ENCODE results near the gene DIP2B.
"Not testable (repeated sequence)": the region's sequence is repeated elsewhere in the genome, so short reads cannot be mapped to it uniquely, and the experiment has no call there.

DIP2B gene

DNA sequence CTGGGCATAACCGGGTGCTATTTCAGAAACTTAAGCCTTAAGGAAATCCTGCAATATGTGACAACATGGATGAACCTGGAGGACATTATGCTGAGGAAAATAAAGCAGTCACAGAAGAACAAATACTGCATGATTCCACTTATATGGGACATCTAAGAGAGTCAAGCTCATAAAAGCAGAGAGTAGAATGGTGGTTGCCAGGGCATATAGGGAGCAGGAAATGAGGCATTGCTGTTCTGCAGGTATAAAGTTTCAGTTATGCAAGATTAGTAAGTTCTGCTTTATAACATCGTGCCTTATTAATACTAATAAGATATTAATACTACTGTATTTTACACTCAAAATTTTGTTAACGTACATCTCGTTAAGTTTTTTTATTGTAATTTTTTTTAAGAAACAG is 134.9 kb downstream of the DIP2B start:
- DNase-seq, result peak in 1 of 5 experiments; percentile 51

DNA sequence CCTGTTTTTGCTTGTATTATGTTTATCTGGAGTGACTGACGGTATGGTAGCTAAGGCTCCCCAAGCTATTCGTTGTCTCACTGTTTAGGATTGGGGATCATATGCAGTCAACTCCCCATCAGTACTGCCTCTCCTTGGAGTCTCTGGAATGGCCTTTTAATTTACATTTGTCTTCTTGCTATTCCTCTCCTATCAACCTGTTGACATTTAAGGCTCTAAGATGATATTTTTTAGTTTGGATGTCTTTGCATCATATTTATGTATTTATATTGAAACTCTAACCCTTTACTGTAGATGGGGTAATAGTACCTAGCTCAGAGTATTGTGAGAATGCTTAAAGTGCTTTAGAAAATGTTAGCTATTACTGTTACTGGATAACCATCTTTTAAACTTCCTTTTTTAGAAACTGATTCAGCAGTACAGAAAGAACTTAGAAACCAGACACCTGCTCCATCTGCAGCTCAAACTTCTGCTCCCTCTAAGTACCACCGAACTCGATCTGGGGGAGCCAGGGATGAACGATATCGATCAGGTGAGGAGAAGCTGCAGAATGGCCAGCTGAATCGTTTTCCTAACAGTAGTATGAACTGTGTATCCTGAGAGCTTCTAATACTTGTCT is 135.6 kb downstream of the DIP2B start:
- peak in 1 of 5 experiments; percentile 26 for DNase-seq

DNA sequence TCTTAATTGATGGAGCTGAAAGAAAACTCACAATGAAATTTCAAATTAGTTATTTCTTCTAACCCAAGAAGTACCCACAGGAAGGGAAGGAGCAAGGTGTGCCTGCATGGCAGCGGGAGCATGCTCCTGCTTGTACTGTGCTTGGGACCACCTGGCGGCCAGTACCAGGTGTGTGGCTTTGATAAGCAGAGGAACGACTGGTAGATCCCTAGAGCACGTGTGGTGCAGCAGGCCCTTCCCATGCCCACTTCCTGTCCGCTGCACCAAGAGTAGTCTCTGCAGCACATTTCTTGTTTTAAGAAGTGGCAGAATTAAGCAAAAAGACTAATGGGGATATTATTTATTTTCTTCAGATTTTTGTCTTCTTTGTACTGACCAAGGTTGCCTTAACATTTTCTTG is 136.8 kb downstream of the DIP2B start:
- peak in 1 of 5 experiments; percentile 17 for DNase-seq

GRCh38 chr12:50642035-50642451 is 137.3 kb downstream of the DIP2B start:
- DNase-seq, result no peak

GRCh38 chr12:50642761-50643160 is 138.0 kb downstream of the DIP2B start:
- DNase-seq, result no peak

DNA sequence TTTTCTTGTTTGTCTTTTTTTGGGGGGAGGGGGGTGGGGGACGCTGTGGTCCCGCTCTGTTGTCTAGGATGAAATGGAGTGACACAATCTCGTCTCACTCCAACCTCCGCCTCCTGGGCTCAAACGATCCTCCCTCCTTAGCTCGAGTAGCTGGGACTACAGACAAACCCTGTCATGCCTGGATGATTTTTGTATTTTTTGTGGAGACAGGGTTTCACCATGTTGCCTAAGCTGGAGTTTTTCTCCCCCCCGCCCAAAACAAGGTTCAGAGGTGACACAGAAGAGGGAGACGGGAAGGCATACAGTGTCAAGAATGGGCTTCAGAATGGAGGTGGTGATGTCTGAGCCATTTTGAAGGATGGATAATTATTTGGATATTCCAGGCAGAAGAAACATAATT is 142.2 kb downstream of the DIP2B start:
- DNase-seq, result no peak

GRCh38 chr12:50647479-50647878 is 142.7 kb downstream of the DIP2B start:
- DNase-seq, result no peak

DNA sequence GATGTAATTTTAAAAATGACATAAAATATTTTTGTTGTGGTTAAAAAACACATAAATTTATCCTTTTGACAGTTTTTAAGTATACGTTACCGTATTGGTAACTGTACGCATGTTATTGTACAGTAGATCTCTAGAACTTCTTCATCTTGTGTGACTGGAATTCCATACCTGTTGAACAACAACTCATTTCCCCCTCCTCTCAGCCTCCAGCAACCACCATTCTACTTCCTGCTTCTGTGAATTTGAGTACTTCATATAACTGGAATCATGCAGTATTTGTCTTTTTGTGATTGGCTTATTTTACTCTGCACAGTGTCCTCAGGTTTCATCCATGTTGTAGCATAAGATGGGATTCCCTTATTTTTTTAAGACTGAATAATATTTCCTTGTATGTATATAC is 145.5 kb downstream of the DIP2B start:
- DNase-seq, result no peak

DNA sequence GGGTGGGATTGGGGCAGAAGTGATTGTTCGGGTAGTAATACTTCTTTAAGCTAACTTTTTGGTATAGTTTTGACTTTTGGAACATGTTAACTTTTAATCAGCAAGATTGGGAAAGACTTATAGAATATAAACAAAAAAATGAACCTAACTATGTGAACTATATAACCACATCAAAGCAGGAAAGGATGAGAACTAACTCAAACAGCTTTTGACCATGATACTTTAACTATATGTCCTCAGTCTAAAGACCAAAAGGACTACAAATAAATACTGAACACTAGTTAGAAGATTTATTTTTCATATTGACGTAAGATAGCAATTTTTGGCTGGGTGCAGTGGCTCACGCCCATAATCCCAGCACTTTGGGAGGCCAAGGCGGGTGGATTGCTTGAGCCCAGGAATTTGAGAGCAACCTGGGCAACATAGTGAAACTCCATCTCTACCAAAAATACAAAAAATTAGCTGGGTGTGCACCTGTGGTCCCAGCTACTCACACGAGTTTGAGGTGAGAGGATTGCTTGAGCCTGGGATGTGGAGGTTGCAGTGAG is 150.7 kb downstream of the DIP2B start:
- no peak for DNase-seq

DNA sequence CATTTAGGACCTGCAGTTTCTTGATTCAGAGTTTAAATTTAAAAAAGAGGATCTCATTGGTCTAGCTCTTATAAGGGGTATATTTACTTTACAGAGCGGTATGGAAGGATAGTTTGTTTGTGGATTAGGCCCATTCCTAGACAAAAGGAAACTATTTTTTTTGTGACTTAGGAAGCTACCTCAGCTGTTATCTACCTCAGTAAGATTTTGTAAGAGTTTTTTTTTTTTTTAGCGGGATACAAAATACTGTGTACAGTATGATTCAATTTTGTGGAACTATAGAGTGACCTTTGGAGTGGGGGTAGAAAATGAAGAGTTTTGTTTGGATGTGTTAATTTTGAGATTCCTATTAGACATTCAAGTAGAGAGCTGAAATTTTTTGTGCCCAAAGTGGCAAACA is 154.5 kb downstream of the DIP2B start:
- DNase-seq, result no peak

DNA sequence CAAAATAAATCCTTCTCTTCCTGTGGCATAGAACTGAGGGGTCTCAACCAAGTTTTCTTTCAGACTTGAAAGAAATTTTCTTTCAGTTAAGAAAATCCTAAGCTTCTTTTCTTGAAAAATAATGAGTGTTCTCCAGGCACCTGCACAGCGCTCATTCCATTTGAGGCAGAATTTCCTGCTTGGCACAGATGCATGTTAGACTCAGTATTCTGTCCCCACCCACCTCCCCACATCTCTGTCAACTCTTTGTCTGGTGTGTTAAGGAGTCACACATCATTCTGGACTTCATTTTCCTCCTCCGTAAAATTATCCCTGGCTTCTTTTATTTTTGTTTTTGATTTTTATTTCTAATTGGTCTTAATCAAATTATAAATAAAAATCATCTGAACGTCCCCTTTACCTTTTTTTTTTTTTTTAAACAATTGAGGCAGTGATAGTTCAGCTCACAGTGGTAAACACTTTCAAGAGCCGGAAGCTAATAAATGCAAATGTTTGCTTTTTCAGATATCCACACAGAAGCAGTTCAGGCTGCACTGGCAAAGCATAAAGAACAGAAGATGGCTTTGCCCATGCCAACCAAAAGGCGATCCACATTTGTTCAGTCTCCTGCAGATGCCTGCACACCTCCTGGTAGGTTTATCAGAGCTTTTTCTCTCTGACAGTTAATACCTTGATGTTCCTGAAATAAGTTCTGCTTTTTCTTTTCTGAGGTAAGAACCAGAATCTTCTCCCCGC is 155.1 kb downstream of the DIP2B start:
- no peak for DNase-seq

DNA sequence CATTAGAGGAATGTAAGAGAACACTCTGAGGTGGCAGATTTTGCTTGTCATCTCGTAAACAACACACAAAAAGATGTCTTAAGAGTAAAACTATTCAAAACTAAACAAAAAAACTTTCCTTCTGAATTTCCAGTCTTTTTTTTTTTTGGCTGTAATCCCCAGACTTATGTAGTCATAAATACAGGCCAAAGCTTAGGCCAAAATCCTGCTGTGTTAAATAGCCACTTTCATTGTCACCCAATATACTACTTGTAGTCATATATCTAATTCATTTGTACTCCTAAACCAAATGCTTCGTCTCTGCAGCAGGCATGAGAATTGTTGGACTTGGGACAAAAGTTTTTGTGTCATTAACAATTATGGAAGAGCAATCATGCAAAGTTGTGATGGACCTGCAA is 155.6 kb downstream of the DIP2B start:
- DNase-seq, result no peak

- peak in 1 of 5 experiments; percentile 62 for DNase-seq
Observed at GRCh38 chr12:50661300-50662115, 156.7 kb downstream of the DIP2B start.

GRCh38 chr12:50662116-50662510 is 157.3 kb downstream of the DIP2B start:
- no peak for DNase-seq

- DNase-seq, result no peak
Observed at GRCh38 chr12:50665170-50665569, 160.4 kb downstream of the DIP2B start.

DNA sequence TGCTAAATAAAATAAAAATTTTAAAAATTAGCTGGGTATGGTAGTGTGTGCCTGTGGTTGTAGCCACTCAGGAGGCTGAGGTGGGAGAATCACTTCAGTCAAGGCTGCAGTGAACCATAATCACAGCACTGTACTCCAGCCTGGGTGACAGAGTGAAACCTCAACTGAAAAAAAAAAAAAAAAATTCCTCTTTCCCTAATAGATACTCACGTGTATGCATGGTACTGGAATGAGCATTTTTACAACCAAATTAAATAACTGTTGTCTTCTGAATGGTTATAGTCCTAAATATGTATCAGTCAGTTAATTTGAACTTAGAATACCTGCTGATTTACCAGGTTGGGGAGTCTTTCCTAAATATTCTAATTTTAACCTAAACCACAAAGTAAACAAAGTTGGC is 160.8 kb downstream of the DIP2B start:
- no peak for DNase-seq

GRCh38 chr12:50666023-50666422 is 161.2 kb downstream of the DIP2B start:
- no peak for DNase-seq

- DNase-seq, result no peak
Observed at GRCh38 chr12:50672158-50672557, 167.4 kb downstream of the DIP2B start.

DNA sequence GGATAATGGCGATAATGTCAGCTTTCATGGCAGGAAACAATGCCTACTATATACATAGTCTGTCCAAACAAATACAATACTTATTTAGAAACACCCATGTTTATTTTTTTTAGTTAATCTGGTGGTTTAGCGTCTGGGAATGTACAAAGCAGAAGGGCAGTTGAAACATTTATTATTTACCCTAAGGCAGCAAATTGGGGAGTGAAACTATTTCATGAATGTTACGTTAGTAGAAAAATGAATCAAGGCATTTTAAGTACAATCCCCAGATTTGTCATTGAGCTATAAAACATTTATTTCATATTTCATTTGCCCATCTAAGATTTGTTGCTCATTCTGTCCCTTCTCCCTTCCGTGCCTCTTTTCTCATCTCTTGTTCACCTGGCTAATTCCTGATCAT is 172.0 kb downstream of the DIP2B start:
- no peak for DNase-seq

DNA sequence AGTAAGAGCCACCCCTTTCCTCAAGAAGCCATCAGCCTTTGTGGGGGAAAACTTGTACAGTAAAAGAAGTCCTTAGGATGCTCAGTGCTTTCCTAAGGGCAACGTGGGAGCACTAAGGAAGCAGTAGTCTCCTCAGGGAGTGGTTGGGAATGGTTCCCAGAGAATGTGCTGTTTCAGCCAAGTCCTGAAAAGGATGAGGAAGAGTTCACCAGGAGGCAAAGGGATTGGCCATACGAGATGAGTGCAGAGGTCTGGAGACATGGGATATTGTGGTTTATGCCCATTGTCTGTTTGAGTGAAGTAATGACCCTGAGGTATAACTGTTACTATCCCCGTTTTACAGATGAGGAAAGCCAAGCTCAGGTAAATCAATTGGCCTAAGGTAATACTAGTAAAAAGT is 173.1 kb downstream of the DIP2B start:
- DNase-seq, result no peak

DNA sequence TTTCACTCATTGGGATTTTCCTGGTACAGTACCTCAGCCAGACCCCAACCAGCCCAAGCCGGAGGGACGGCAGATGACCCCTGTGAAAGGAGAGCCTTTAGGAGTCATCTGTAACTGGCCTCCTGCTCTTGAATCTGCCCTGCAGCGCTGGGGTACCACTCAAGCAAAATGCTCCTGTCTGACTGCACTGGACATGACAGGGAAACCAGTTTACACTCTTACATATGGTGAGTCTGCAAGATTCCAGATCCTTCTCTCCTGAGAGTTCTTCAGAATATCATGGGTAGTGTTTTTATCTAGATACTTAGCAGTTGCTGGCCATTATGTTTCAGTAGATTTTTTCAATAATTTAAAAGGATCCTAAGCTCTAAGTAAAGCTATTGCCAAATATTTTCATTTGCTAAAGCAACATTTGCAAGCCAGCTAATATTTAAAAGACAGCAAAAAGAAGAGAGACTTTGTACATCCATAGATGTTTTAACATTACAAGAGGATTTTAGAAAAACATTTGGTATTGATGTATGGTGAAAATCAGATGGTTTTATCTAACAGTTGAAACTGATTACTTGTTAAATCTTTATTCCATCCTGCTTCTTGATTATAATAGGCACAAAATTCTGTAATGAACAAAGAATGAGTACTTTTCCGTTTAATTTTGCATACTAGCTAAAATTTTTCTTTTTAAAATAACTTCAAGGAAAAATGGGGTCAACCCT is 174.0 kb downstream of the DIP2B start:
- DNase-seq, result no peak

DNA sequence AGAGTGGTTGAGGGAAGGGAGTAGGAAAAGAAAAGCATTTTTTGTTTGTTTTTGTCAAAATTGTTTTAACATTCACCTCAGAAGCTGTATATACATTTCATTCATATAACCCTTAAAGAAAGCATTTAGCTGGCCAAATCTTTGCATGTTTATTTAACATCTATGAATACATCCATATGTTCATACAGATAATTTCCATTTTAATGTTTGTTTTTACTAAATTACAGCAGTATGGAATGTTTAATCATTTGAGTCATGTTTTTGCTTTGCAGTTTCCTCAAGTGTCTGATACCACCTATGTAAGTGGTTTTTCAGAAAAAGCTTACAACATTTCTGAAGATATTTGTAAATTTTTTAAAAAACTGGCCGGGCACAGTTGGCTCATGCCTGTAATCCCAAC is 174.8 kb downstream of the DIP2B start:
- DNase-seq, result no peak

- not testable (repeated sequence) for DNase-seq
Observed at GRCh38 chr12:50681064-50681463, 176.3 kb downstream of the DIP2B start.
